HG03432 (cell line): ENCODE results near the gene CACNA1C.

Source experiments
- ATAC-seq: cut with Tn5 transposase; IDR thresholded peaks from one replicate; pipeline ENCODE4 v1.9.1; 2021; ENCODE audit warnings: mild to moderate bottlenecking, moderate library complexity; ENCODE audit not compliant: unreplicated experiment

CACNA1C gene

GRCh38 chr12:2562400-2562799 is 509.6 kb downstream of the CACNA1C start:
- ATAC-seq, result no peak

- ATAC-seq, result no peak
Measured at GRCh38 chr12:2563709-2564108, 510.9 kb downstream of the CACNA1C start.

- ATAC-seq, result no peak
Measured at GRCh38 chr12:2566161-2566560, 513.4 kb downstream of the CACNA1C start.

GRCh38 chr12:2567711-2568110 is 514.9 kb downstream of the CACNA1C start:
- ATAC-seq, result no peak

GRCh38 chr12:2570562-2570961 is 517.8 kb downstream of the CACNA1C start:
- ATAC-seq, result no peak

- no peak for ATAC-seq
Measured at GRCh38 chr12:2574355-2574935, 521.7 kb downstream of the CACNA1C start.

- ATAC-seq, result no peak
Measured at GRCh38 chr12:2575245-2575644, 522.5 kb downstream of the CACNA1C start.

GRCh38 chr12:2578211-2578610 is 525.4 kb downstream of the CACNA1C start:
- no peak for ATAC-seq

- no peak for ATAC-seq
Measured at GRCh38 chr12:2578772-2579171, 526.0 kb downstream of the CACNA1C start.

- ATAC-seq, result no peak
Measured at GRCh38 chr12:2580821-2581220, 528.0 kb downstream of the CACNA1C start.

GRCh38 chr12:2581293-2582045 is 528.7 kb downstream of the CACNA1C start:
- no peak for ATAC-seq

- no peak for ATAC-seq
Measured at GRCh38 chr12:2582631-2583030, 529.8 kb downstream of the CACNA1C start.

GRCh38 chr12:2583091-2583497 is 530.3 kb downstream of the CACNA1C start:
- ATAC-seq, result no peak

- ATAC-seq, result no peak
Measured at GRCh38 chr12:2583642-2584401, 531.0 kb downstream of the CACNA1C start.

GRCh38 chr12:2586156-2587038 is 533.6 kb downstream of the CACNA1C start:
- ATAC-seq, result no peak

GRCh38 chr12:2588345-2588744 is 535.6 kb downstream of the CACNA1C start:
- no peak for ATAC-seq

GRCh38 chr12:2589381-2589780 is 536.6 kb downstream of the CACNA1C start:
- ATAC-seq, result no peak

- no peak for ATAC-seq
Measured at GRCh38 chr12:2593045-2593444, 540.3 kb downstream of the CACNA1C start.

- no peak for ATAC-seq
Measured at GRCh38 chr12:2596441-2596840, 543.7 kb downstream of the CACNA1C start.

- no peak for ATAC-seq
Measured at GRCh38 chr12:2605301-2605700, 552.5 kb downstream of the CACNA1C start.
